ENCODE results near the gene DISC1. TPM values are rescaled to one million over a fixed set of nuclear protein-coding genes. Genes with fewer than 3 reads are reported as not detected.
A peak's percentile ranks its signal among the peaks of the same experiment; 100 is the strongest.

The DISC1 gene
- total and polyA plus RNA-seq, 4 experiments from 2014 or later = 1.9 to 18.0 (median 10.0) TPM

DNA sequence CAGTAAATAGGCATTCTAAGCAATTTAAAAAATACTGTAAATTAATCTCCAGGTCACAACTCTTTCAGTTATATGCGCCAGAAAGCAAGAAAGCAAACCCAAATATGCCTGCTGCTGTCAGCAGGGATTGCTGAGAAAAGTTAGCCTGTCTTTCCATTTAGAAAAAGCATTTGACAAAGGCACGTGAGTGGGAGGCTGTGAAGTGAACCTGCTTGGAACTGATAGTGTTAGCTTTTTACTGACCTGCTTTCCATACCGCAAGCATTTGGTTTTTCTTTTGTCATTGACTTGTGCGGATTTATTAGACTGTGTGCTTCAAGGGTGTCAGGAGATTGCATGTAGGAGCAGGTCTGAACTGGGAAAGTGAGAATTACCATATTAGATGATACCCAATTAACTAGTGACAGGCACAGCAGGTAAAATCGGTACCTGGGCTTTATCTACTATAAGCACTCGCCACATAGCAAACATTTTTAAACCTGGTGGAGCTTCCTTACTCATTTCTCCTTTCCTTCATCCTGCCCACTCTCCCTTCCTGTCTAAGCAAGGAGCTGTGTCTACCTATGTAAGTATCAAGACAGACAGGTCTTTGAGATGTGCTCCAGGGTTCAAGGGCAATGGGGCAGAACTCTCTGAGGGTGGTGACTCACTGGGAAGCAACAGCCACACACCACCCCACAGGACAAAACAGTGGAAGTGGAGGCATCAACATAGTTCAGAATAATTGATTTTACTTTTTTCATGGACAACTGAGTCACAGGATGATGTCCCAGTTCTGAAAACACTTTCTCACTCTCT is 323.9 kb downstream of the DISC1 start:
- H3K4me1 Mint-ChIP-seq = no peaks in the 10 kb centered on the region
- POLR2A ChIA-PET (ENCODE audit: partially characterized antibody) = no interaction called here
- peaks cover 0 to 19% (median 6%) of the 10 kb centered on the region in 8 donors for H3K9me3 Mint-ChIP-seq
- H3K27me3 Mint-ChIP-seq = no peaks in the 10 kb centered on the region
- H3K27me3 ChIP-seq (ENCODE audit: insufficient read depth, low read length) = no peaks in the 10 kb centered on the region
- H3K27ac Mint-ChIP-seq = no peak overlapping the region
- no peak overlapping the region for H3K27ac ChIP-seq (ENCODE audit: low read depth, low read length)
- DNase-seq = no peak
- intact Hi-C loops (cut with micrococcal nuclease) = no loop called here
- CTCF ChIA-PET (ENCODE audit: partially characterized antibody) = interaction anchor here (1.2 kb wide), 1 partner anchor 9 kb away, joined by 3 read pairs; no protein-coding TSS in a partner anchor
- H3K36me3 Mint-ChIP-seq = peaks cover 8 to 18% of the 10 kb centered on the region in 2 donors
- no peaks in the 10 kb centered on the region for H3K4me1 ChIP-seq (ENCODE audit: insufficient read depth, low read length)
- no peaks in the 10 kb centered on the region for H3K36me3 ChIP-seq (ENCODE audit: insufficient read depth, low read length)
- H3K4me3 Mint-ChIP-seq = no peak overlapping the region
- no peak overlapping the region for H3K4me3 ChIP-seq (ENCODE audit: low read length in 2 of 2)
- no peaks in the 10 kb centered on the region for H3K9me3 ChIP-seq (ENCODE audit: control insufficient read depth in 1 of 2, low read length in 2 of 2)

DNA sequence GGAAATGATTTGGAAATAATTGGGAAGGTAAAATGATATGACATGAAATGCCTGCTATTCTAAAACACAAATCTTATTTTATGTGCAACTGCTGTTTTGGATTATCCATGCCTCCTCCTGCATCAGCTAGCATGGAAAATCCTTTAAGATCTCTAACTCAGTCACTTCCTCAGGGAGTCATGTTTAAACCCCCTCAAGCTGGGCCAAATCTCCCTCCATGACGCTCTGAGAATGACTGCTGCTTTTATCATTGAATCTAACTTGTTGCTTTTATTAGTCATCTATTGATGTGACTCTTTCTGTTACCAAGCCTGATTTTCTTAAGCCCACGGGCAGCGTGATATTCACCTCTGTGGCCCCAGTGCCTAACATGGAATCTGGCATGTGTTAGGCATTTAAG is 324.8 kb downstream of the DISC1 start:
- no peak overlapping the region for H3K4me3 ChIP-seq (ENCODE audit: low read length in 2 of 2)
- intact Hi-C loops (cut with micrococcal nuclease) = no loop called here
- no peak overlapping the region for H3K27ac ChIP-seq (ENCODE audit: low read depth, low read length)
- POLR2A ChIA-PET (ENCODE audit: partially characterized antibody) = no interaction called here
- H3K9me3 ChIP-seq (ENCODE audit: control insufficient read depth in 1 of 2, low read length in 2 of 2) = no peaks in the 10 kb centered on the region
- CTCF ChIA-PET (ENCODE audit: partially characterized antibody) = interaction anchor here (1.2 kb wide), 1 partner anchor 9 kb away, joined by 3 read pairs; no protein-coding TSS in a partner anchor
- peaks cover 12 to 19% of the 10 kb centered on the region in 2 donors for H3K36me3 Mint-ChIP-seq
- H3K27me3 Mint-ChIP-seq = no peaks in the 10 kb centered on the region
- no peaks in the 10 kb centered on the region for H3K36me3 ChIP-seq (ENCODE audit: insufficient read depth, low read length)
- DNase-seq = no peak
- H3K4me3 Mint-ChIP-seq = no peak overlapping the region
- no peak overlapping the region for H3K27ac Mint-ChIP-seq
- no peaks in the 10 kb centered on the region for H3K27me3 ChIP-seq (ENCODE audit: insufficient read depth, low read length)
- peaks cover 0 to 1% (median 0%) of the 10 kb centered on the region in 4 donors for H3K4me1 Mint-ChIP-seq
- no peaks in the 10 kb centered on the region for H3K4me1 ChIP-seq (ENCODE audit: insufficient read depth, low read length)
- H3K9me3 Mint-ChIP-seq = peaks cover 0 to 22% (median 8%) of the 10 kb centered on the region in 8 donors

DNA sequence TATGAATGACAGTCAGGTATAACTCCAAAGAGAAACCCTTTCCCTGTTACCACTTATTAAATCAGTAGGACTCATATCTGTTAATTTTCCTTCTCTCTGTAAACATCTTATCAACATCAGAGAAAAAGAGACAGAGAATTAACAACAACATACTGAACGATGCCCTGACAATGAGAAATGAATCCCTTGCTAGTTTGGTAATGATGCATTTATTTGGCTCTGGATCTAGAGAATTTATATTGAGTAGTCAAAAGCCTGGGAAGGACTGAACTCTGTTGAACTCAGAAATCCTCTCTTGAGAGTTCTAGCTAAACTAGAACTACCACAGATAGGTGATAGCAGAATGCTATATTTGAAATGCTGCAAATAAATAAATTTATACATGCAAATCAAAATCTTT is 325.6 kb downstream of the DISC1 start:
- no peaks in the 10 kb centered on the region for H3K36me3 ChIP-seq (ENCODE audit: insufficient read depth, low read length)
- intact Hi-C loops (cut with micrococcal nuclease) = no loop called here
- H3K4me1 Mint-ChIP-seq = peaks cover 0 to 1% (median 0%) of the 10 kb centered on the region in 4 donors
- DNase-seq = no peak
- H3K27ac Mint-ChIP-seq = no peak overlapping the region
- POLR2A ChIA-PET (ENCODE audit: partially characterized antibody) = no interaction called here
- no peak overlapping the region for H3K4me3 Mint-ChIP-seq
- no peaks in the 10 kb centered on the region for H3K27me3 ChIP-seq (ENCODE audit: insufficient read depth, low read length)
- H3K27me3 Mint-ChIP-seq = no peaks in the 10 kb centered on the region
- H3K4me1 ChIP-seq (ENCODE audit: insufficient read depth, low read length) = no peaks in the 10 kb centered on the region
- no peaks in the 10 kb centered on the region for H3K9me3 ChIP-seq (ENCODE audit: control insufficient read depth in 1 of 2, low read length in 2 of 2)
- H3K9me3 Mint-ChIP-seq = peaks cover 0 to 20% (median 8%) of the 10 kb centered on the region in 8 donors
- CTCF ChIA-PET (ENCODE audit: partially characterized antibody) = no interaction called here
- H3K27ac ChIP-seq (ENCODE audit: low read depth, low read length) = no peak overlapping the region
- H3K36me3 Mint-ChIP-seq = peaks cover 13 to 18% of the 10 kb centered on the region in 2 donors
- no peak overlapping the region for H3K4me3 ChIP-seq (ENCODE audit: low read length in 2 of 2)

DNA sequence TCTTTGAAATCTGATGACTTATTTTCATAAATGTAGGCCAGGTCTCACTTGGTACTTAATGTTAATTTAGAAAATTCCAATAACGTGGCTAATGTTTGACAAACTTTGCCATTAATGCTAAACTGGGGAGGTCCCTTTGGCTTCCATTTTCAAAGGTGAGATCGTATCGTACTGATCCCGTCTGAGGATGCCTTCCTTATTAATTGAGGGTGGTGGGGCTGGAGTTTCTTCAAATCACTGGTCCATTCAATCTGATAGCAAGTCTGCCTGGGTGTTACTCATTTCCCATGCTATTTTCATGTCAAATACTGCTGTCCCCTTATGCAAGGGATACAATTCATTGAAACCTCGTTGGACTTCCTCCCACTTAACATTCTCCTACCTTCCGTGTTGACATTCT is 327.1 kb downstream of the DISC1 start:
- peaks cover 17 to 25% of the 10 kb centered on the region in 2 donors for H3K36me3 Mint-ChIP-seq
- ChIA-PET POLR2A (ENCODE audit: partially characterized antibody) (no interaction called here), CTCF (ENCODE audit: partially characterized antibody) (no interaction called here)
- H3K27me3 Mint-ChIP-seq = no peaks in the 10 kb centered on the region
- intact Hi-C loops (cut with micrococcal nuclease) = no loop called here
- Histone ChIP-seq H3K4me1 (ENCODE audit: insufficient read depth, low read length) (no peaks in the 10 kb centered on the region), H3K27me3 (ENCODE audit: insufficient read depth, low read length) (no peaks in the 10 kb centered on the region), H3K36me3 (ENCODE audit: insufficient read depth, low read length) (no peaks in the 10 kb centered on the region), H3K27ac (ENCODE audit: low read depth, low read length) (no peak overlapping the region), H3K9me3 (ENCODE audit: control insufficient read depth in 1 of 2, low read length in 2 of 2) (no peaks in the 10 kb centered on the region), H3K4me3 (ENCODE audit: low read length in 2 of 2) (no peak overlapping the region)
- DNase-seq = no peak
- no peak overlapping the region for H3K27ac Mint-ChIP-seq
- H3K4me1 Mint-ChIP-seq = peaks cover 0 to 1% (median 0%) of the 10 kb centered on the region in 4 donors
- no peak overlapping the region for H3K4me3 Mint-ChIP-seq
- peaks cover 0 to 16% (median 5%) of the 10 kb centered on the region in 8 donors for H3K9me3 Mint-ChIP-seq

DNA sequence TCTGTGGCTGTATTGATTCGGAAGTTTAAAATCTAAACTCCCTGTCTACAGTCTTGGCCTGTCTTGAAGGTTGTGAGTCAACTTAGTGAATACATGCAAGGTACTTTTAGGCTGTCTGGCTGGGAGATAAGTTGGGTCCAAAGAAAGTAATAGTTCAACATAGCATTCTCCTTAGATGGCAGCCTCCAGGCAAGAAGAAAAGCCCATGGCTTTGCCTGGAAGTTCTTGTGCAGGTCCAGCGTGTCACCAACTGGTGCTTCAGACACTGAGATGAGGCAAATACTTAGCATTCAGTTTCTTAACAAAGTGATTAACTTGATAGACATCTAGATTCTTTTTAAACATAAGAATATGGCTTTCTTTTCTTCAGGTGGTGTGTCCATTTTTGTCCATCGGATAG is 328.2 kb downstream of the DISC1 start:
- CTCF ChIA-PET (ENCODE audit: partially characterized antibody) = no interaction called here
- peaks cover 0 to 1% (median 0%) of the 10 kb centered on the region in 4 donors for H3K4me1 Mint-ChIP-seq
- Histone ChIP-seq H3K4me3 (ENCODE audit: low read length in 2 of 2) (no peak overlapping the region), H3K9me3 (ENCODE audit: control insufficient read depth in 1 of 2, low read length in 2 of 2) (no peaks in the 10 kb centered on the region), H3K4me1 (ENCODE audit: insufficient read depth, low read length) (no peaks in the 10 kb centered on the region), H3K36me3 (ENCODE audit: insufficient read depth, low read length) (no peaks in the 10 kb centered on the region), H3K27me3 (ENCODE audit: insufficient read depth, low read length) (no peaks in the 10 kb centered on the region), H3K27ac (ENCODE audit: low read depth, low read length) (no peak overlapping the region)
- no peaks in the 10 kb centered on the region for H3K27me3 Mint-ChIP-seq
- peaks cover 25 to 34% of the 10 kb centered on the region in 2 donors for H3K36me3 Mint-ChIP-seq
- H3K9me3 Mint-ChIP-seq = peaks cover 0 to 16% (median 4%) of the 10 kb centered on the region in 8 donors
- DNase-seq = no peak
- H3K4me3 Mint-ChIP-seq = no peak overlapping the region
- intact Hi-C loops (cut with micrococcal nuclease) = no loop called here
- no peak overlapping the region for H3K27ac Mint-ChIP-seq
- POLR2A ChIA-PET (ENCODE audit: partially characterized antibody) = no interaction called here

DNA sequence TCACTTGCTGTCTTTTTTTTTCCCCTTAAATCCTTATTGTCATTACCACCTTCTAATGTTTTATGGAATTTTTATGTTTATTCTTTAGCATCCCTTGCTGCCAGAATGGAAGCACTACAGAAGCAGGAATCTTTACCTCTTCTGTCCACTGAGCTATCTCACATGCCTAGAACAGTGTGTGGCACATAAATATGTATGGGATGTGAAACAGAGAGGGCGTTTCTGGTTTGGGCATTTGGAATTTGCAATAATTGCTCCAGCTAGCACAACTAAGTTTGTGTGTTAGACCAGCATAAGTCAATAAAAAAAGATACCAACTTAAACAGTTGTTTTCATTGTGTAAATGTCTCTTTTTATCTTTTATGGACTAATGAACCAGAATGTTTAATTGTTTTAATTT is 330.8 kb downstream of the DISC1 start:
- no peaks in the 10 kb centered on the region for H3K36me3 ChIP-seq (ENCODE audit: insufficient read depth, low read length)
- POLR2A ChIA-PET (ENCODE audit: partially characterized antibody) = no interaction called here
- Mint-ChIP-seq H3K27me3 (no peaks in the 10 kb centered on the region), H3K4me1 (peaks cover 0 to 1% (median 0%) of the 10 kb centered on the region in 4 donors), H3K36me3 (peaks cover 34 to 54% of the 10 kb centered on the region in 2 donors), H3K27ac (peak overlapping the region in 1 of 7 donors; percentile 32), H3K4me3 (no peak overlapping the region), H3K9me3 (peaks cover 0 to 10% (median 4%) of the 10 kb centered on the region in 8 donors)
- H3K27me3 ChIP-seq (ENCODE audit: insufficient read depth, low read length) = no peaks in the 10 kb centered on the region
- no peaks in the 10 kb centered on the region for H3K4me1 ChIP-seq (ENCODE audit: insufficient read depth, low read length)
- H3K27ac ChIP-seq (ENCODE audit: low read depth, low read length) = no peak overlapping the region
- CTCF ChIA-PET (ENCODE audit: partially characterized antibody) = no interaction called here
- intact Hi-C loops (cut with micrococcal nuclease) = no loop called here
- no peak for DNase-seq
- H3K4me3 ChIP-seq (ENCODE audit: low read length in 2 of 2) = no peak overlapping the region
- no peaks in the 10 kb centered on the region for H3K9me3 ChIP-seq (ENCODE audit: control insufficient read depth in 1 of 2, low read length in 2 of 2)

DNA sequence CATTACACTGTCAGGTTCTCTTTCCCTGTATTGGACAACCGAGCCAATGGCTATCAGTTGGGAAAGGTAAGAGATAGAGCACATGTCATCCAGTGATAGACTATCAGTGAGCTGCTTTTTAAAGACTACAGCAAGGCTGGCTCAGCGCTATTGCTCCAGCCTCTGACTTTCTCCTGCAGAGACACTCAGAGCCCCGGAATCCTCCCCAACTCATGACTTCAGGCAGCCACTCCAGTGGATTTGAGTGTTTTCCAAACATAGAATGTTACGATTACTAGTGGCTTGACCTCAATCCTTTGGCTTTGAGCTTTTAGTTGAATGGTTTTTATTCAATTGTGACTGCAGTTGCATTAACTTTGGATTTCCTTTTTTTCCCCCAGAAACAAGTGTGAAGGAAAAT is 331.9 kb downstream of the DISC1 start:
- Mint-ChIP-seq H3K4me1 (peaks cover 0 to 1% (median 0%) of the 10 kb centered on the region in 4 donors), H3K4me3 (no peak overlapping the region), H3K27me3 (no peaks in the 10 kb centered on the region), H3K9me3 (peaks cover 0 to 10% (median 4%) of the 10 kb centered on the region in 8 donors), H3K27ac (no peak overlapping the region), H3K36me3 (peaks cover 40 to 61% of the 10 kb centered on the region in 2 donors)
- no peak for DNase-seq
- POLR2A ChIA-PET (ENCODE audit: partially characterized antibody) = no interaction called here
- CTCF ChIA-PET (ENCODE audit: partially characterized antibody) = no interaction called here
- H3K9me3 ChIP-seq (ENCODE audit: control insufficient read depth in 1 of 2, low read length in 2 of 2) = no peaks in the 10 kb centered on the region
- no peaks in the 10 kb centered on the region for H3K36me3 ChIP-seq (ENCODE audit: insufficient read depth, low read length)
- no peaks in the 10 kb centered on the region for H3K4me1 ChIP-seq (ENCODE audit: insufficient read depth, low read length)
- intact Hi-C loops (cut with micrococcal nuclease) = no loop called here
- no peak overlapping the region for H3K27ac ChIP-seq (ENCODE audit: low read depth, low read length)
- H3K4me3 ChIP-seq (ENCODE audit: low read length in 2 of 2) = no peak overlapping the region
- no peaks in the 10 kb centered on the region for H3K27me3 ChIP-seq (ENCODE audit: insufficient read depth, low read length)

Measured in CD4-positive, alpha-beta memory T cell (primary cell).